Adrenal gland (tissue), 5 donors: Measurements from ENCODE around the gene TCF7L1.

ENCODE experiments used
- POLR2A ChIP-seq, 2 donors: fragments of 450-650 bp; IDR thresholded peaks; one replicate each; pipeline ENCODE4 v1.6.1; 2017; ENCODE audit warnings: antibody characterized with exemption in 2 of 2, mild to moderate bottlenecking in 2 of 2, moderate library complexity in 1 of 2
- TF ChIP-seq, protein P1 (sequence below), 6 experiments: fragments of 450-650 bp in 4 of 6; fragments of 200-600 bp in 2 of 6; sonication (generic) in 1 of 6; IDR thresholded peaks; 1 replicate in 5 of 6; 2 replicates in 1 of 6; pipeline versions ENCODE4 v1.5.1 to v1.8.0; 2016 to 2021; ENCODE audit warnings: antibody characterized with exemption in 6 of 6, mild to moderate bottlenecking in 2 of 6, moderate library complexity in 1 of 6
- donor health status: DM: no; HTN: no; CAD: no.

DNA sequence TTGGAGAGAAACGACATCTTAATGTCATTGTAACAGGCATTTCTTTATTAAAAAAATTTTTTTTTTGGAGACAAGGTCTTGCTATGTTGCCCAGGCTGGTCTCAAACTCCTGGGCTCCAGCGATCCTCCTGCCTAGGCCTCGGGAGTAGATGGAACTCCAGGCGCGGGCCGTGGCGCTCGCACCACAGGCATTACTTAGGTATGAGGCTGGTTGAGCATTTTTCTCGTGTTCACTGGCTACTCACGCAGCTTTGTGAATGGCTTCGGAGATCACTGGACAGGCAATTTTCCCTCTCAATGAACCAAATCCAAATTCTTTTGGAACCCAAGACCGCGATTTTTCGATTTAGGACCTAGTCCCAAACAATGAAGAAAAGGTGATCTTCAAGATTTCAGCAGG is 795 bp upstream of the TCF7L1 start:
- TF ChIP-seq, protein P1, sequence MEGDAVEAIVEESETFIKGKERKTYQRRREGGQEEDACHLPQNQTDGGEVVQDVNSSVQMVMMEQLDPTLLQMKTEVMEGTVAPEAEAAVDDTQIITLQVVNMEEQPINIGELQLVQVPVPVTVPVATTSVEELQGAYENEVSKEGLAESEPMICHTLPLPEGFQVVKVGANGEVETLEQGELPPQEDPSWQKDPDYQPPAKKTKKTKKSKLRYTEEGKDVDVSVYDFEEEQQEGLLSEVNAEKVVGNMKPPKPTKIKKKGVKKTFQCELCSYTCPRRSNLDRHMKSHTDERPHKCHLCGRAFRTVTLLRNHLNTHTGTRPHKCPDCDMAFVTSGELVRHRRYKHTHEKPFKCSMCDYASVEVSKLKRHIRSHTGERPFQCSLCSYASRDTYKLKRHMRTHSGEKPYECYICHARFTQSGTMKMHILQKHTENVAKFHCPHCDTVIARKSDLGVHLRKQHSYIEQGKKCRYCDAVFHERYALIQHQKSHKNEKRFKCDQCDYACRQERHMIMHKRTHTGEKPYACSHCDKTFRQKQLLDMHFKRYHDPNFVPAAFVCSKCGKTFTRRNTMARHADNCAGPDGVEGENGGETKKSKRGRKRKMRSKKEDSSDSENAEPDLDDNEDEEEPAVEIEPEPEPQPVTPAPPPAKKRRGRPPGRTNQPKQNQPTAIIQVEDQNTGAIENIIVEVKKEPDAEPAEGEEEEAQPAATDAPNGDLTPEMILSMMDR (IDR thresholded peaks at IDR 0.05): no peak
- TF ChIP-seq POLR2A (IDR thresholded peaks at IDR 0.05): no peak
